Stimulated activated CD4-positive, alpha-beta T cell treated with anti-CD3 and anti-CD28 coated beads, Interleukin-15, amount 100 ng/mL, for 1 hour (primary cell): ENCODE results near the gene FADS2.
"Not testable (repeated sequence)": the region's sequence is repeated elsewhere in the genome, so short reads cannot be mapped to it uniquely, and the experiment has no call there.

ENCODE experiments used
- DNase-seq, 2 donors: peaks; one replicate each; pipeline ENCODE4 v3.0.0-alpha.2; 2020; ENCODE audit warnings: low read depth in 1 of 2, low spot score in 1 of 2

The FADS2 gene

DNA sequence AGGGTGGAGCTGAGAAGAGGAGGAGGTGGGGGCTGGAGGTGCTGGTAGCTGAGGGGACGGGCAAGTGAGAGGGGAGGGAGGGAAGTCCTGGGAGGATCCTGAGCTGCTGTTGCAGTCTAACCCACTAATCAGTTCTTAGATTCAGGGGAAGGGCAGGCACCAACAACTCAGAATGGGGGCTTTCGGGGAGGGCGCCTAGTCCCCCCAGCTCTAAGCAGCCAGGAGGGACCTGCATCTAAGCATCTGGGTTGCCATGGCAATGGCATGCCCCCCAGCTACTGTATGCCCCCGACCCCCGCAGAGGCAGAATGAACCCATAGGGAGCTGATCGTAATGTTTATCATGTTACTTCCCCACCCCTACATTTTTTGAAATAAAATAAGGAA, 38.9 kb downstream of the FADS2 start:
- no peak for DNase-seq

DNA sequence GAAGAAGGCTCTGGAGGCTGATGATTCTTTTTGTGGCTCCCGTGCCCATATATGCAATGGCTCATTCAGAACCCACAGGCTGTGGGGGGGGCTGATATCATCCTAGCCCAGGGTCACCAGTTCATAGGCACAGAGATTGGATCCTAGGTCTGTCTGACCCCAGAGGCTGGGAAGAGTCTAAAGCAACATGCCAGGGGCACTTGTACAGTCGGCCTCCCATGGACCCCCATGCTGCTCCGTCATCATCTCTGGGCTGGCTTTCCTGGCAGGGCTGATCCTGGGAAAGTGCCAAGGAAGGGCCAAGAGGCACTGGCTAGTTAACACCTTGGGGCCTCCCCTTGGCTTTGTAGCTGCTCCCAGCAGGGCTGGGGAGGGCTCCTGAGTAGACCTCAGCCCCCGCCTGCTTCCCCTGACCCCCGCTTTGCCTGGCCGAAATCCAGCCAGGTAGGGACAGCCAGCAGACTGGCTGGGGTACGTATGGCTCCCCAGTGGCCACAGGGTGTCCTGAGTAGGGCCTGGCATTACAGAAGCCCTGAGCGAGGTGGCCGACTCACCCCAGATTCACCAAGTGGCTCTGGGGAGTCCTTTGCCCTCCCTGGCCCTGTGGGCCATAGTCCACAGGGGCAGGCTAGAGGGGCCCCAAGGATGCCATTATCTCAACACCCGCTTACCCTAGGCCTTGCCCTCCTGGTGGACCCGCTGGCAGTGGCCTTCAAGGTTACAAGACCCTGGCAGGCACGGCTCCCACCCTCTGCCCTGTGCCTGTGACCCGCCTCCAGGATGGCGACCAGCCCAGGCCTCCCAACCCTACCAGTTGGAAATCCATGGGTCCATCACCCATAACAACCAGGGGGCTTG, 40.7 kb downstream of the FADS2 start:
- DNase-seq = no peak

DNA sequence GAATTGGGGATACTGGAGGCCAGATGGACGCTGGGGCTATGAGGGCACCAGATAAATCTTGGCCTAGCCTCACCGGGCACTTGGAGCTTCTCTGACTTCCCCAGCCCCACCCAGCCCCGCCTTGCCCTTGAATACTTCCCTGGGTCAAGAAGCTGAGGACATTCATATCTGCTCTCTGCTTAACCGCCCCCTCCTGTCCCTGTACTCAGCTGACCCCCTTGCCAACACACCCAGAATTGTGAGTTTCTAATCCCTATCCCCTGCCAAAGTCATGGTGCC, 41.3 kb downstream of the FADS2 start:
- DNase-seq = no peak

DNA sequence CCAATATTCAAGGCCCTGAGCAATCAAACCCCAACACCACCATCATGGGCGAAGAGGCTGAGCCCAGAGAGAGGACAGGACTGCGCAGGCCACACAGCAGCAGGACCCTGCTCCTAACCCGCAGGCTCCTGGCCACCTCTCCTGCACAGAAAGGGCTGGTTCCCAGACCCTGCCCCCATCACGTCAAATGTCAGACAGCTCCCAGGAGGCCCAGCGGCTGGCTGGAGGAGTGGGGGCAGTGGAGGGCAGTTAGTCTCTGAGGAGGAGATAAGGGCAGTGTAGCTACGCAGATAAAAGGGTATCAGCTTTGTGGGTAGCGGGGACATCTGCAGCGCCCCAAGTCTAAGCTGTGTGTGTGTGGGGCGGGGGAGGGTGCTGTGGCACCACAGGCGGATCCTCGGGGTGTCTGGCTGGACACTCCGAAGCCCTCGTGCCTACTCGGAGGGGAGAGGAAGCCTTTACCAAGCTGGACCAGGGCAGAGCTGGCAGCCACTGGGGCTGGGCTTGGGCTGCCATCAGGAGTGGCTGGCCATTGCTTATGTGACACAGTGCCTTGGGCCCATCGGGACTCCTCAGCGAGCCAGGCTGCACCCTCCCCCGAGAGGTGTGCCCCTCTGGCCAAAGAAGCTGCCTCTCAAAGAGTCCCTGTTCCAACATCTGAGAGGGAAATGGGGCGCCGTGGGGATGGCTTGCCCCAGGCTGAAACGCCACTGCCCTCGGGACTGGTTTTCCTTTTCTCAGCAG, 41.8 kb downstream of the FADS2 start:
- no peak for DNase-seq

DNA sequence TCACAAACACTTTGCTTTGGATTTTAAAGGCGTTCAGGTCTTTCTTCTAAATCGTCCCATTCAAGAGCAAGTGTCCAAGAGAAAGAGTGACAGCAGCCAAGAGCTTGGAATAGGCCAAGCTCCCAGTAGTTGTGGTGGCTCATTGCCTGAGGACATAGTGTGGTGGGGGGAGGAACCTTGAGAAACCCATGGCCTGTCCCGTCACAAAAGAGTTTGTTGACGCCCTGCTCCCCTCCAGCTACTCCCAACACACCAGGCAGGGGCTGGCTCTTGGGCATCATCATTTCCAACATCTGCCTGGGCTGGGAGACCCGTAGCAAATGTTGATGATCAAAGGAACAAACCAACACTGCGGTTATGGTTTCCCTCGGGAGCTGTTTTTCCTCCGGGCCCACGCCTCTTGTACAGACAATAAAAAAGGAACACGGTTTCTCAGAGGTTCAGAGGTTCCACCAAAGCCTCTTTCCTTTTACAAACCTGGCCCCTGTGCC, 42.5 kb downstream of the FADS2 start:
- no peak for DNase-seq

DNA sequence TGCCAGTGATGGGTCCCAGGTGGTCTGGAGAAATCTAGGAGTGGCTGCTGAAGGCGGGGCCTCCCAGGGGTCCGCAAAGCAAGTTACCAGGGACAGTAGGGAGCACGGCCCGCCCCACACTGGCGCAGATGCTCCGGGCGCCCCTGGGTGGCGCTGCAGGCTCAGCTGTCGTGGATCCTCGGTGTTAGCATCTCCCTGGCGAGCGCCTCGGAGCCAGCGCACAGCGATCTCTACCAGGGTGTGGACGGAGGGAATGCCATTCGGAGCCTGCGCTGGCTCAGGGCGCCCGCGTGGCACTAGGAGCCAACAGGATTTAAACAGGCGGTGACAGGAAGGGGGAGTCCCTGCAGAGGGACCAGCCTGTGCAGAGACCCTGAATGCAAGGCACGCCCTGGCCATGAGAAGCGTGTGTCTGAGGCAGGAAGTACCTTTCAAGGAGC, 43.1 kb downstream of the FADS2 start:
- DNase-seq = peak; percentile 31 to 47

DNA sequence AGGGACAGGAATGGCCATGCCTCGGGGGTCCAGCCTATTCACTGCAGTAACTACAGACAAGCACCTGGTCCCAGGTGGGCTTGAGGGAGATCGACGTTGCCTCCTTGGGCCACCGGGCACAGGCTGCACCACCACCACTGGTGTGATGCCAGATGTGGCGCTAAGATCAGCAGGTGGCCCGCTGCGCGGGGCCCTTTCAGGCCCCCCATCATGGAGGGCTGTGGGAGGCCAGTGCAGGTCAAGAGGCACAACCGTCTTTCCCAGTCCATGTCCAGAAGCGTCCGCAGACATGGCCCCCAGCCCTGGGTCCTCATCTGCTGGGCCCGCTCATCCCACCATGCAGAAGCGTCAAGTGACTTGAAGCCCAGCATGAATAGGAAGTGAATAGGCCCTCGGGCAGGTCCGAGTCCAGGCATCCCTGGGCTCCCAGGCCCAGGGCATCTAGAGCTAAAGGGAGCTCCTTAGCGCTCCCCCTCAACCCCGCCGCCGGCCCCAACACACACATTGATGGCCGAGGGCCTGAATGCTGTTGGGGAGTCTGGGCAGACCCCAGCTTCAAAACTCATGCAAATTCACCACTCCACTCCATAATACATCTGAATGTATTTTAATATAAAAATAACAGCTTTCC, 45.0 kb downstream of the FADS2 start:
- no peak for DNase-seq

DNA sequence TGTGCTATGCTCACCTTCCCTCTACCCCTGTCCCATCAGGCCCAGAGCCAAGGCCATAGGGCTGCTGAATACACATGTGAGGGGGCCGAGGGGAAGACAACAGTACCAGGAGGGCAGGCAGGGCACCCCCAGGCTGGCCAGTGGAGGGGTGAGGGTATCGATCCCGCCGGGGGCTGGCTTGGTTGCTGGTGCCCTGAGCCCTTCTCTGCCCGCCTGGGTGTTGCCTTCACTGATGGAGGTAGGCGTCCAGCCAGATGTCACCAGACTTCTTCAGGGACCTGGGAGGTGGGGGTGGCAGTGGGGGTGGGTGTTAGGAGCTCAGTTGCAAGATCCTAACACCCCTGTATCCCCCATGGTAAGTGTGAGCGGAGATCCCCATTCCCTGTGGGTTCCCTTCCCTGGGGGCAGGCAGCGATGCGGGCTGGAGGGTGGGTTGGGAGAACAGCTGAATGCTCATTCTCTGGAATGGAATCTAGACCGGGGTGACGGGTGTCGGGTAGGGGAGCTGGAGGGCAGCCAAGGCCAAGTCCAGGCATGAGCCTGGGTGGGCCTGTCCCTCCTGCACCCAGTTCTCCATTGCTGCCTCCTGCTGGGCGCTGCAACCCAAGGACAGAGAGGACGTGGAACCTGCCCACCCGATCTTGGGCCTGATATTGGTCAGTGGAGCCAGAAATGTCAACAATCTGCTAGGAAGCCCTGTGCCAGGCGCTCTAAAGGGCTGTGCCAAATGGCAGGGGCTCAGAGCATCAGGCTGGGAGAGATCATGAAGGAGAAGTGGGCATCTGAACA, 45.7 kb downstream of the FADS2 start:
- no peak for DNase-seq

DNA sequence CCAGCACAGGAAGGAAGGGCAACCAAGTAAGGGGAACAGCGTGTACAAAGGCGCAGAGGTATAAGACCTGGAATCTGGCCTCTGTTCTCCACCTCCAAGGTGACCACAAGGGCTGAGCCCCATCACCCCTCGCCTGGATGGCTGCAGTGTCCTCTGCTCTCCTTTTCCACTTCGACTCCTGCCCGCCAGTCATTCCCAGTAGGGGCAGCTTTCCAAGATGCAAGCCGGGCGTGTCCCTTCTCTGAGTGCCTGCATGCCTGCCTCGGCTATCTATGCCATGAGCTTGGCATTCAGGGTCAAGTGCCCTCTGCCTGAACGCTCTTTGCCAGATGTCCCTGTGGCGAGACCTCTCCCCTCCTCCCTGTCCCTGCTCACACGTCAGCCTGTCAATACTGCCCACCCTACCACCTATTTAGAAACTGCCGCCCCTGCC, 46.3 kb downstream of the FADS2 start:
- DNase-seq = no peak

DNA sequence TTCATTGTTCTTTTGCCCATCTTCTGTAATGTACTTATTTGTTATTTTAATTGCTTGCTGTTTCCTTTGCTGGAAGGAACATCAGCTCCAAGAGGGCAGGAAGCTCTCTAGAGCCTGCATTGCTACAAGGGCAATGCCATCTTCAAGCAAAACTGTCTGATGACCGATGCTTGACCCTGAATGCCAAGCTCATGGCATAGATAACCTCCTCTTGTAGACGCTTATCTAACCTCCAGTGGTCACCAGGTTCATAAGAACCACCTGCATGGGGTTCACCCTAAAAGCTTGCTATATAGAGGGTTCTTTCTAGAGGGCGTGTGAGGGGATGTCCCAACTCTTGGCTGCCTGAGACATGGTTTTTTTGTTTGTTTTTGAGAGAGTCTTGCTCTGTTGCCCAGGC, 46.8 kb downstream of the FADS2 start:
- no peak for DNase-seq

DNA sequence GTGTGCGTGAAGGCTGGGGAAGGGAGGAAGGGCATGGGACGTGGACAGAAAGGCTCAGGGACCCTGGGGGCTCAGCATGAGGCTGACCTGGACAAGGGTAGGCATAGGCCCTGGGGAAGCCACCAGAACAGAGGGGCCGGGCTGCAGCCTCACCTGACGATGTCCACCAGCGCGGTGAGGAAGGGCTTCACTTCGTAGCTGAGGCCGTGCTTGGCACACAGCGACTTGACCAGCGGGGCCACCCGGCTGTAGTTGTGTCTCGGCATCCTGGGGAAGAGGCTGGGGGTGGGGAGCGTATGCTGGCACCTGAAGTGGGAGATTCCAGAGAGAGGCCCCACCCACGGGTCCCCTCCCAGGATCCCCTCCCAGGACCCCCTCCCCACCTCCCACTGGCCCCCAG, 47.6 kb downstream of the FADS2 start:
- no peak for DNase-seq

DNA sequence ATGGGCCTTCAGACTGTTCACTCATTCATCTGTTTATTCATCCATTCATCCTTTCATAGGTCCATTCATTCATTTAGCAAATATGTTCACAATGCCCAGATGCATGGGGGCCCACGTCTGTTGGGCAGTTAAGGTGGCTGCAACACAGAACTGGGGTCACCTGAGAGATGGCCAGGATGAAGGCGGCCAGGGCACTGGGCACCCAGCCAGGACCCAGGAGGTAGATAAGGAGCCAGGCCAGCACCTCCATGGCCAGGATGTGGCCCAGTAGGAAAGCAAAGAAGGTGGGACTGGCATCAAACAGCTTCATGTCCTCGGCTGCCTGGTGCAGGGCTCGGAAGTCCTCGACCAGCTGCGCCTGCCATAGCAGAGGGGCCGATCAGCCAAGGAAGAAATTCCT, 51.1 kb downstream of the FADS2 start:
- no peak for DNase-seq

DNA sequence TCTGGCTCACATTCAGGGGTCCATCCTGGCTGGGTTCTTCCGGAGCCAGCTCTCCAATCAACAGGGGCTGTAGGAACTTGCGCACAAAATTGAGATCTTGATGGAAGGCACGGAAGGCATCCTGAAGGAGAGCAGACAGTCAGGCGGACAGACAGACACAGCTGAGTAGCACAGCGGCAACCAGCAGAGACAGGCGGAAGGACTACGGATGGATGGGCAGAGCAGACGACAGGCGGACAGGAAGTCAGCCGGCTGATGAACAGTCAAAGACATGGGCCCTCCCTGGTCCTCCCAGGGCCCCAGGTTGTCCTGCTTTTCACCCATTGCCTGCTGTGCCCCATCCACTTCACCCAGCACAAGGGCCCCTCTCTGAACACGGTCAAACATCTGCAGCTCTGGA, 51.9 kb downstream of the FADS2 start:
- DNase-seq = no peak

DNA sequence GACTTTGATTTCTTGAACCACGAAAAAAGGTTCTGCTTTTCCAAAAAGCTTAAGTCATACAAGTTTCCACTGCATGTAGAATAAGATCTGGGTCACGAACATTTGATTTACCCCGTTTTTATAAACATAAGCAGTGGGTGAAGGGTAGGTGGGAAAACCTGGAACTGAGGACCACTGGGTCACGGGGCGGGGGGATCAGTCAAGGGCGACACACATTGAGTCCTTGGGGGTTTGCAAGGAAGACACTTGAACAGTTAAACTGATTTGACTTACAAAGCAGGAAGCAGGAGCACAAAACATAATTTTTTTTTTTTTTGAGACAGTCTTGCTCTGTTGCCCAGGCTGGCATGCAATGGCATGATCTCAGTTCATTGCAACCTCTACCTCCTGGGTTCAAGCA, 52.4 kb downstream of the FADS2 start:
- no peak for DNase-seq

DNA sequence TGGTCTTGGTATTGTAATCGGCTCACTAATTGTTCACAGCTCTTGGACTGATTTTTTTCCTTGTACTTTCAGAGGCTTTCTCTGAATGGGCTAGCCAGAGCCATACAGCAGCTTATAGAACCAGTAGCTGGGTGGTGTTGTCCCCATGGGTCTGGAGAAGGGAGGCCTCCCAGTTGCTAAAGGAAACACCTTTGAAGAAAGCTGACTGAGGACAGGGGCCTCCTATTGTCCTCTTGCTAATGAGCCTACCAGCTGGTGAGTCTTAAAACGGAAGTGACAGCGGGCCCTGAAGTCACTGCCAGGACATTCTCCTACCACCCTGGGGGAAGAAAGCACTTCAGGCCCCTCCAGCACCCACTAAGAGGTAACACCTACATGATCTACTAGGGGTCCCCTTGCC, 53.3 kb downstream of the FADS2 start:
- no peak for DNase-seq

DNA sequence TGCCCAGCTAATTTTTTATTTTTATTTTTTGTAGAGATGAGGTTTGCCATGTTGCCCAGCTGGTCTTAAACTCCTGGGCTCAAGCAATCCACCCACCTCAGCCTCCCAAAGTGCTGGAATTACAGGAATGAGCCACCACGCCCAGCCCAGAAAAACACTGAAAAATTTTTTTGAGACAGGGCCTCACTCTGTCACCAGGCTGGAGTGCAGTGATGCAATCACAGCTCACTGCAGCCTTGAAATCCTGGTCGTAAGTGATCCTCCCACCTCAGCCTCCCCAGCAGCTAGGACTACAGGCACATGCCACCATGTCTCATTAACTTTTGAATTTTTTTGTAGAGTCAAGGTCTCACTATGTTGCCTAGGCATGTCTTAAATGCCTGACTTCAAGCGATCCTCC, 54.2 kb downstream of the FADS2 start:
- DNase-seq = not testable (repeated sequence)

DNA sequence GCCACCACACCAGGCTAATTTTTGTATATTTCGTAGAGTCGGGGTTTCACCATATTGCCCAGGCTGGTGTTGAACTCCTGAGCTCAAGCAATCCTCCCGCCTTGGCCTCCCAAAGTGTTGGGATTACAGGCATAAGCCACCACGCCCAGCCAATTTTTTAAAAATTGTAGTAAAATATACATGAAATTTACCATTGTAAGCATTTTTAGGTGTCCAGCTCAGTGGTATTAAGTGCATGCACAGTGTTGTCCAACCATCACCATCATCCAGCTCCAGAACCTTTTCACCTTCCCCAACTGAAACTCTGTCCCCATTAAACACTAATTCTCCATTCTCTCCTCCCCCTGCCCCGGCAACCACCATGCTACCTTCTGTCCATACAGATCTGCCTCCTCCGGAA, 54.8 kb downstream of the FADS2 start:
- DNase-seq = no peak

DNA sequence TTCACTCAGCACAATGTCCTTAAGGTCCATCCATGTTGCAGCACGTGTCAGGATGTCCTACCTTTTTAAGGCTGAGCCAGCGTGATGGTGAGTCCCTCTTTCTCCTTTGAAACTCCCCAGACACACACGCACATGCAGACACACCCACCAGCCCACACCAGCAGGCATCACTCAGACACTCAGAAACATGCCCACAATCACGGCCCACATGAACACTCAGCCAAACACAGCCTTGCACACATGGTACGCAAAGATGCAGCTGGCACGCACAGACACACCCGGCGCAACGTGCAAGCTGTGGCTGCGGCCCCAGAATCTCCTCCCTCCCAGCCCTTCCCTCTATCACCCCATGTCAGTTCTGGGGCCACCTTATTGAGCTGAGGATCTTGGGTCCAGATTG, 55.2 kb downstream of the FADS2 start:
- DNase-seq = no peak

DNA sequence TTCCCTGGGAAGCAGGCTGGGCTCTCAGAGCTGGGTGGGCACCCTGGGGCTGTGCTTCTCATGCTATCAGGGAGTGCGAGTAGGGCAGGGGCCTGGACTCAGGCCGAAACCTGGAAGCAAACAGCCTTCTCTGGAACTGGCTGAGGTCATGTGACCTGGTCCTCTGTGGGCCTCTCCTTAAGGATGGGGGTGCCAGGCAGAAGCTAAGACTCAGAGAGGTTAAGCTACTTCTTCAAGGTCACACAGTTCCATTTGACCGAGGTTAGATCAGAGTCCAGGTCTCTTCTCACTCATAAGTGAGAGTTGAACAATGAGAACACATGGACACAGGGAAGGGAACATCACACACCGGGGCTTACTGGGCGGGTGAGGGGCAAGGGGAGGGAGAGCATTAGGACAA, 55.8 kb downstream of the FADS2 start:
- DNase-seq = no peak

DNA sequence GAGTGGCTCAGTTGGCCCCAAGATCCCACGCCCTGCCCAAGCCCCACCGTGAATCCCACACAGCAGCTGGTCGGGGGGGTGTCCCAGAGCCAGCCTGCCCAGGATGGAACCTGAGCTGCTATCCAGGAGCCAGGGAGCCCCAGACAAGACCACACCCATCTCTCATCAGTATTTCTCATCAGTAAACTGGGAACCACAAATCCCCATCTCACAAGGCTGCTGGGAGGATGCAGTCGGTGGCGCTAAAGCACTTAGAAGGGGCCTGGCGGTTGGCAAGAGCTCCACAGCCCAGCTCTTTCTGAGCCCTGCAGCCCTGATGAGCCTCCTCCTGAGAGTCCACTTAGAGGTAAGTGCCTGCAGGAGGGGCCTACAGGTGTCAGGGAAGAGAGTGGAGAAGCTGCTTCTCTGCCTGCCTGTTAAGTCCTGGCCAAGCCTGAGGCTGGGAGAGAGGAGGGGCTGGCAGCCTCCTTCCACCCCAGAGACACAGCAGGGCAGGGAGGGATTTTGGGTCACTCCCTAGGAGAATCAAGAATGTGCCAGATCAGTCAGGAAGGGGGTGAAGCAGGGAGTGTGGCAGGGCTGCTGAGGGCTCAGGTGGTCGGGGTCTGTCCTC, 57.2 kb downstream of the FADS2 start:
- DNase-seq = no peak
